Psoas muscle (tissue), 8 donors: ENCODE results near the gene RAPGEFL1. TPM values are rescaled to one million over a fixed set of nuclear protein-coding genes. Genes with fewer than 3 reads are reported as not detected.
"Not testable (repeated sequence)": the region's sequence is repeated elsewhere in the genome, so short reads cannot be mapped to it uniquely, and the experiment has no call there.

ENCODE experiments used
- ATAC-seq, 4 donors: fragments of 200-7000 bp; cut with Tn5 transposase; one replicate each; pipeline ENCODE4 v1.9.1; 2020; ENCODE audit warnings: moderate library complexity in 3 of 4, mild to moderate bottlenecking in 2 of 4
- DNase-seq, 2 donors: peaks; one replicate each; pipeline ENCODE4 v3.0.0-alpha.2; 2020
- H3K27ac ChIP-seq: fragments of 200-600 bp; one replicate; pipeline ENCODE4 v1.8.0; 2022
- H3K27me3 ChIP-seq, 3 donors: fragments of 200-600 bp in 1 of 3; one replicate each; pipeline versions ENCODE4 v1.6.1 to v1.8.0; 2013 to 2022; ENCODE audit warnings: low read length in 2 of 3, mild to moderate bottlenecking in 2 of 3, moderate library complexity in 1 of 3; ENCODE audit not compliant: insufficient read depth in 3 of 3
- H3K36me3 ChIP-seq, 2 donors: fragments of 200-600 bp in 1 of 2; one replicate each; pipeline versions ENCODE4 v1.6.1 to v1.8.0; 2013 to 2022; ENCODE audit warnings: low read depth in 1 of 2, mild to moderate bottlenecking in 1 of 2, moderate library complexity in 1 of 2; ENCODE audit not compliant: insufficient read depth in 1 of 2
- H3K4me1 ChIP-seq: fragments of 200-600 bp; one replicate; pipeline ENCODE4 v1.8.0; 2022
- H3K4me3 ChIP-seq: fragments of 200-600 bp; one replicate; pipeline ENCODE4 v1.8.0; 2022; ENCODE audit warnings: mild to moderate bottlenecking
- H3K9me3 ChIP-seq: fragments of 200-600 bp; one replicate; pipeline ENCODE4 v1.8.0; 2022
- WGBS, 3 donors: extraction: QIAGEN DNeasy Blood & Tissue Kit; methylation state at CpG; one replicate each; pipeline versions ENCODE4 v1.1.6 to v1.1.7; 2013; 5-methylcytosine and 5-hydroxymethylcytosine counted together
- intact Hi-C, 2 donors: fragments of 100-400 bp; cut with DNase I; formaldehyde crosslinking; loops; one replicate each; pipeline versions ENCODE4 v1.11.0 to v1.14.2; 2022
- polyA plus RNA-seq, 3 donors: library from polyadenylated mRNA; stranded (reverse); fragments of 200-250 nt; gene quantifications; one replicate each; pipeline ENCODE4 v1.2.3, GENCODE V29; 2013
- total RNA-seq, 4 donors: library from RNA; stranded (reverse); fragmentation: NEBNext Ultra II Directional in 2 of 4; extraction: Animal tissue kit (Norgen Biotek cat#: 25700) in 2 of 4; gene quantifications; one replicate each; pipeline versions ENCODE4 v1.2.1 to v1.2.4, GENCODE V29; 2021 to 2023
- TF ChIP-seq, protein P1 (sequence below): fragments of 200-600 bp; IDR thresholded peaks from one replicate; pipeline ENCODE4 v1.8.0; 2022; ENCODE audit warnings: antibody characterized with exemption
- donor health status: healthy with polysubstance abuse.
- donor health status: DM: no; HTN: no; CAD: no; lungs with moderate emphysema.
- donor health status: Bipolar disorder and iron deficiency.
- donor health status: healthy.
- donor health status: DM: yes; HTN: yes; CAD: no.
- donor health status: DM: no; HTN: no; CAD: no.
- donor health status: DM: no; HTN: no; CAD: no.
- donor health status: DM: yes; HTN: yes; CAD: no.

Gene RAPGEFL1
- total and polyA plus RNA-seq, 7 donors: 1.7 to 5.7 (median 3.5) TPM

DNA sequence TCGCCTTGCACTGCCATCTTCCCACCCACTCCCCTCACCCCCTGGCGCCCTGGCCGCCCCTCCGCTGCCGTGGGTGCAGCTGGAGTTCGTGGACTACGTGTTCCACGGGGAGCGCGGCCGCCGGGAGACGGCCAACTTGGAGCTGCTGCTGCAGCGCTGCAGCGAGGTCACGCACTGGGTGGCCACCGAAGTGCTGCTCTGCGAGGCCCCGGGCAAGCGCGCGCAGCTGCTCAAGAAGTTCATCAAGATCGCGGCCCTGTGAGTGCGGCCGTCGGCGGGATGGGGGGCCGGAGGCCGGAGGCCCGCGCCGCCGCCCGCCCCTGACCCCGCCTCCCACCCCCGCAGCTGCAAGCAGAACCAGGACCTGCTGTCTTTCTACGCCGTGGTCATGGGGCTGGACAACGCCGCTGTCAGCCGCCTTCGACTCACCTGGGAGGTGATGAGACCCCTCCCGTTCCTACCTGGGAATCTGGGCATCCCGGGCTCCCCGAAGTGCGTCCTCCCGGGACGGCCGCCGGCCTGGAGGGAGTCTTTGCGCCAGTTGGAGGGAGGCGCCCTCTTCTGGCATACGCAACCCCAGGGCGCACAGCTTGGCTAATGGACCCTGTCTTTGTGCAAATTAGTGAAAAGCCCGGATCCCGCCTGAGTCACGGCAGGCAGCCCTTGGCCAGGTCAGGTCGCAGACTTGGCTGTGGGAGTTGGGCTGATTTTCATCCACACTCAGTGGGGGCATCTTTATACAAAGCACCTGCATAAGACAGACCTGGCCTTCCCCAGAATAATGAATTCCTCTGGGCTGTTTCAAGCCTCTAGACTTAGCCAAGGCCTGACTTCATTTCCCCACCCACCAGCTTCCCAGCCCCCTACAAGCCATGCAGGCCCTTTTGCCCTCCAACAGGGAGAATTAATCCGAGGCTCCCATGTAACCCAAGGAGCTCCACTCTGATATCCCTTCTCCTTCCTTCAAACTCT, 14.3 kb downstream of the RAPGEFL1 start:
- H3K4me3 ChIP-seq: peak overlapping the region; percentile 64
- peaks cover 0 to 22% of the 10 kb centered on the region in 2 donors for H3K36me3 ChIP-seq
- intact Hi-C loops: loop anchor here in 1 of 2 donors (10.0 kb wide), 1 partner anchor 163 kb away; no protein-coding TSS in a partner anchor
- 5 to 16% (median 6%) methylated on average over 49 to 60 of the region's 60 CpGs for WGBS, 3 donors
- TF ChIP-seq, protein P1, sequence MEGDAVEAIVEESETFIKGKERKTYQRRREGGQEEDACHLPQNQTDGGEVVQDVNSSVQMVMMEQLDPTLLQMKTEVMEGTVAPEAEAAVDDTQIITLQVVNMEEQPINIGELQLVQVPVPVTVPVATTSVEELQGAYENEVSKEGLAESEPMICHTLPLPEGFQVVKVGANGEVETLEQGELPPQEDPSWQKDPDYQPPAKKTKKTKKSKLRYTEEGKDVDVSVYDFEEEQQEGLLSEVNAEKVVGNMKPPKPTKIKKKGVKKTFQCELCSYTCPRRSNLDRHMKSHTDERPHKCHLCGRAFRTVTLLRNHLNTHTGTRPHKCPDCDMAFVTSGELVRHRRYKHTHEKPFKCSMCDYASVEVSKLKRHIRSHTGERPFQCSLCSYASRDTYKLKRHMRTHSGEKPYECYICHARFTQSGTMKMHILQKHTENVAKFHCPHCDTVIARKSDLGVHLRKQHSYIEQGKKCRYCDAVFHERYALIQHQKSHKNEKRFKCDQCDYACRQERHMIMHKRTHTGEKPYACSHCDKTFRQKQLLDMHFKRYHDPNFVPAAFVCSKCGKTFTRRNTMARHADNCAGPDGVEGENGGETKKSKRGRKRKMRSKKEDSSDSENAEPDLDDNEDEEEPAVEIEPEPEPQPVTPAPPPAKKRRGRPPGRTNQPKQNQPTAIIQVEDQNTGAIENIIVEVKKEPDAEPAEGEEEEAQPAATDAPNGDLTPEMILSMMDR: peak; percentile 48
- no peak overlapping the region for H3K27ac ChIP-seq
- H3K27me3 ChIP-seq: no peaks in the 10 kb centered on the region
- H3K4me1 ChIP-seq: peaks cover 4% of the 10 kb centered on the region
- H3K9me3 ChIP-seq: no peaks in the 10 kb centered on the region
- DNase-seq: peak; percentile 75 to 83
- peak; percentile 64 to 86 (median 74) for ATAC-seq

DNA sequence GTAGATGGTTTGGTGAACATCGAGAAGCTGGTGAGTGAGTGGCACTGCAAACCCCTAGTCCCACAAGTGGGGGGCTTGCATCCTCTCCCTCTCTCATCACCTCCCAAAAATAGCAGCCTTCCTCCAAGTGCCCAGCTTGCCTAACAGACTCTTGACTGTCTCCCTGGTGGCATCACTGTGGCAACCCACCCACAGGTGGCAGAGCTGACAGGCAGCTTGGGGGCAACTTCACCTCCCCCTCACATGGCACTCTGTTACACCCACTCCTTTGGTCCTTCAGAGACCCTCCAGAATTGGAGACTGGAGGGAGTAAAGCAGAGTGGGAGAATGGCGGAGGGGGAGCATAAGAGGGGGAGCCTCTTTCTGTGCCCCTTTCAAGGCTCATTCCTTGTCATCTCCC, 15.7 kb downstream of the RAPGEFL1 start:
- intact Hi-C loops: loop anchor here in 1 of 2 donors (10.0 kb wide), 1 partner anchor 162 kb away; no protein-coding TSS in a partner anchor
- ATAC-seq (no peak), DNase-seq (no peak)
- WGBS, 3 donors: 95 to 100% (median 96%) methylated on average over 2 of the region's 2 CpGs
- Histone ChIP-seq H3K4me1 (peaks cover 4% of the 10 kb centered on the region), H3K4me3 (no peak overlapping the region), H3K36me3 (peaks cover 0 to 22% of the 10 kb centered on the region in 2 donors), H3K27me3 (no peaks in the 10 kb centered on the region), H3K27ac (no peak overlapping the region), H3K9me3 (no peaks in the 10 kb centered on the region)
- TF ChIP-seq, protein P1: no peak

DNA sequence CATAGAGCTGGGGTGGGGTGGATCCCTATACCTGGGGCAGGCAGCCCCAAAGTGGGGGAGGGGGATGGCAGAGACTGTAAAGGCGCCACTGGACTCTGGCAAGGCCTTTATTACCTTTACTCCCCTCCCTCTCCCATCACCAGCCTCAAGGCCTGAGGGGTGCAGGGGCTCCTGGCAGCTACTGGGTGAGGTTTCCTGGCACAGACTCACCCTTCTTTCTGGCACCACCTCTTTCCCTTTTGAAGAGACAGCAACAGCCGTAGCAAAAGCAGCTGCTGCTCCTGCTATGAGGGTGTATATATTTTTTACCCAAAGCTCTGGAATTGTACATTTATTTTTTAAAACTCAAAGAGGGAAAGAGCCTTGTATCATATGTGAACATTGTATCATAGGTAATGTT, 17.6 kb downstream of the RAPGEFL1 start:
- no peak overlapping the region for H3K27ac ChIP-seq
- peaks cover 4% of the 10 kb centered on the region for H3K4me1 ChIP-seq
- intact Hi-C loops: loop anchor here in 1 of 2 donors (10.0 kb wide), 1 partner anchor 160 kb away; no protein-coding TSS in a partner anchor
- H3K4me3 ChIP-seq: no peak overlapping the region
- H3K36me3 ChIP-seq: peaks cover 0 to 17% of the 10 kb centered on the region in 2 donors
- no peaks in the 10 kb centered on the region for H3K27me3 ChIP-seq
- 48 to 53% (median 50%) methylated on average over 2 of the region's 2 CpGs for WGBS, 3 donors
- H3K9me3 ChIP-seq: no peaks in the 10 kb centered on the region
- no peak for ATAC-seq
- TF ChIP-seq, protein P1: no peak
- DNase-seq: no peak

DNA sequence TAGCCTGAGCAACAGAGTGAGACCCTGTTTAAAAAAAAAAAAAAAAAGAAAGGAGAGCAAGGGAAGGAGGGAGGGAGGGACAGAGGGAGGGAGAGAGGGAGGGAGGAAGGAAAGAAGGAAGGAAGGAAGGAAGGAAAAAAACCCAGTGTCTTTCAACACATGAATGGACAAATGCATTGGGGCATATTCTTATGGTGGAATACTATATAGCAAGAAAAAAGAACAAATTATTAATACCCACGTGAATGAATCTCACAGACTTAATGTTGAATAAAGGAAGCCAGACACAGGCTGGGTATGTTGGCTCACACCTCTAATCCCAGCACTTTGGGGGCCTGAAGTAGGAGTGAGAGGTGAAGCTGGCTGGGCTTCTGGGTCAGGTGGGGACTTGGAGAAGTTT, 20.3 kb downstream of the RAPGEFL1 start:
- no peak overlapping the region for H3K4me3 ChIP-seq
- no peaks in the 10 kb centered on the region for H3K27me3 ChIP-seq
- WGBS, 3 donors: 71 to 93% (median 88%) methylated on average over 1 of the region's 1 CpG
- TF ChIP-seq, protein P1: no peak
- ATAC-seq: no peak
- no peaks in the 10 kb centered on the region for H3K4me1 ChIP-seq
- no peak overlapping the region for H3K27ac ChIP-seq
- intact Hi-C loops: loop anchor here in 1 of 2 donors (10.0 kb wide), 1 partner anchor 157 kb away; no protein-coding TSS in a partner anchor
- H3K36me3 ChIP-seq: peaks cover 0 to 14% of the 10 kb centered on the region in 2 donors
- no peaks in the 10 kb centered on the region for H3K9me3 ChIP-seq
- DNase-seq: no peak

DNA sequence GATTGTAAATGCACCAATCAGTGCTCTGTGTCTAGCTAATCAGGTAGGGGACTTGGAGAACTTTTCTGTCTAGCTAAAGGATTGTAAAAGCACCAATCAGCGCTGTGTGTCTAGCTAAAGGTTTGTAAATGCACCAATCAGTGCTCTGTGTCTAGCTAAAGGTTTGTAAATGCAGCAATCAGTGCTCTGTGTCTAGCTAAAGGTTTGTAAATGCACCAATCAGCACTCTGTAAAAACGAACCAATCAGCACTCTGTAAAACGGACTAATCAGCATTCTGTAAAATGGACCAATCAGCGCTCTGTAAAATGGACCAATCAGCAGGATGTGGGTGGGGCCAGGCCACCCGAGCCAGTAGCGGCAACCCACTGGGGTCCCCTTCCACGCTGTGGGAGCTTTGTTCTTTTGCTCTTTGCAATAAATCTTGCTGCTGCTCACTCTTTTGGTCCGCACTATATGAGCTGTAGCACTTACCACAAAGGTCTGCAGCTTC, 20.7 kb downstream of the RAPGEFL1 start:
- DNase-seq, H3K9me3 ChIP-seq, ATAC-seq, H3K36me3 ChIP-seq, H3K27ac ChIP-seq, H3K4me3 ChIP-seq, H3K27me3 ChIP-seq, H3K4me1 ChIP-seq: not testable (repeated sequence)
- intact Hi-C loops: loop anchor here in 1 of 2 donors (10.0 kb wide), 1 partner anchor 157 kb away; no protein-coding TSS in a partner anchor
- 58 to 64% (median 63%) methylated on average over 8 of the region's 8 CpGs for WGBS, 3 donors
